ENCODE data around the gene TRAPPC14.

GRCh38 chr7:100119970-100120732 is 38.4 kb downstream of the TRAPPC14 start:
- TF ChIP-seq CTCF (IDR thresholded peaks at IDR 0.05) (no peak), POLR2A (IDR thresholded peaks at IDR 0.05) (no peak)
